GM21367 (cell line): ENCODE data around the gene ABCD3.
"Not testable (repeated sequence)": the region's sequence is repeated elsewhere in the genome, so short reads cannot be mapped to it uniquely, and the experiment has no call there.

ENCODE experiments used
- ATAC-seq: cut with Tn5 transposase; IDR thresholded peaks from one replicate; pipeline ENCODE4 v1.9.1; 2021; ENCODE audit not compliant: unreplicated experiment

ABCD3 gene

DNA sequence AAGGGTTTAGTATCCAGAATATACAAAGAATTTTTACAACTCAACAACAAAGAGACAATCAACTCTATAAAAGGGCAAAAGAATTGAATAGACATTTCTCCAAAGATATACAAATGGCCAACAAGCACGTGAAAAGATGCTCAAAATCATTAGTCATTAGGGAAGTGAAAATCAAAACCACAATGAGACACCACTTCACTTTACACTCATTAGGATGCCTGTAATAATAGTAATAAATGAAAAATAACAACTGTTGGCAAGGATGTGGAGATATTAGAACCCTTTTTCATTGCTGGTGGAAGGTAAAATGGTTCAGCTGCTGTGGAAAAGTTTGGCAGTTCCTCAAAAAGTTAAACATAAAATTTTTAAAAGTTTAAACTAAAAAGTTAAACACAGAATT is 7.0 kb upstream of the ABCD3 start:
- ATAC-seq = peak; percentile 60

DNA sequence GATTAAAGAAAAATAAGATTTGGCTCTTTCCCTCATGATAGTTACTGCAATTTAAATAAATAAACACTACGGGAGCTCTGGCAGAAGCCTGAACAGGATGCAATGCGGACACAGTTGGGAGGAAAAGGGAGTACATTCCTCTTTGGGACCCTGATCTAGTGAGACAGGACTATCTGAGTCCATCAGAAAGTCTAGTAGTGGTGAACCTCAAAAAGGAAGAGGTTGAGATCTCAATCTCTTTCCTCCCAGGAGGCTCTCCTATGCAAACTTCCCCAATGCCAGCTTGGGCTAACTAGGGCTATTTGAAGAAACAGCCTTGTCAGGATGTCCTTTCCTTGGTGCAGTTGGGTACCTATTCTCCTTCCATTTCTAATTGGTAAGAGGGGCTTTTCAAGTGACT is 4.9 kb upstream of the ABCD3 start:
- no peak for ATAC-seq

DNA sequence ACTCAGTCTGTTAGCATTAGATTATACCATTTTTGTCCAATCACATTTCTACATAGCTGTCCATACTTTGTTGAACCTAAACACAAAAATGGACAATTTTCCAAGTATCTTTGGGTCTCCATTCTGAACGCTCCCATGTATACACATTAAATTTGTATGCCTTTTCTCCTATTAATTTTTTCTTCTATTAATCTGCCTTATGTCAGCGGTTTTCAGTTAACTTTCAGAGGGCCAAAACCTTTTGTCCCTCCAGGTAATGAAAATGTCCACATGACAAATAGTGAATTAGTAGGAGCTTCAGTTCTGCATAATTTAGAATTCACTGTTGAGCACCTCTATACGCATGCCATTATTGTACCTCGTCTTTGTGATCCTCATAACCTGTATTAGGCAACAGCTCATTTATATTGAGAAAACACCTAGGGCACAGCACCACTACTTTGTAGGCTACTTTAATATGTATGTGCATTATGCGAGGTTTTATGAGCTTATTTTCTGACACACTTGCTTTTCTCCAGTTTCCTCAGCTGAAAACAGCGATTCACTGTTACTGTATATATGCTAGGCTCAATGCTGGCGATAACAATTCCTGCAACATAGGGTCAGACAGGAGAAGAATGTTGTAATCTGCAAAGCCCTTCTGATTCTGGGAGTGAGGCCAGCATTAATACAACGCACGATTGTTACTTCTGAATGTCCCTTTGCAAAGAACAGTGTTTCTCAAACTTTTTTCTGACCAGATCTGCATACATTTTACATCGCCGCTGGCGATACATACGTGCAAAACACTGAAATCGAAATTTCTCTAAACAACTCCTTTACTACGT is 1.1 kb upstream of the ABCD3 start:
- no peak for ATAC-seq

DNA sequence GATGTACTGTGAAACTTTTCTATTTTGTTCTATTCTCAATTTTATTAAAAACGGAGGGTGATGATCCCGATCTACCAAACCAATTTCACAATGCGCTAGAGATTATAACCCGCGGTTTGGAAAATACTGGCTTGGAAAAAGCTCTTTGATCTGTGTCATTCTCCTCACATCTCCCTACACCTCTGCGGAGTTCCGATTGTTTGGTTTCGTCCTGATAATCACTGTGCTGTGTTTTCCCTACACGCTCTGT is 536 bp upstream of the ABCD3 start:
- ATAC-seq = no peak

DNA sequence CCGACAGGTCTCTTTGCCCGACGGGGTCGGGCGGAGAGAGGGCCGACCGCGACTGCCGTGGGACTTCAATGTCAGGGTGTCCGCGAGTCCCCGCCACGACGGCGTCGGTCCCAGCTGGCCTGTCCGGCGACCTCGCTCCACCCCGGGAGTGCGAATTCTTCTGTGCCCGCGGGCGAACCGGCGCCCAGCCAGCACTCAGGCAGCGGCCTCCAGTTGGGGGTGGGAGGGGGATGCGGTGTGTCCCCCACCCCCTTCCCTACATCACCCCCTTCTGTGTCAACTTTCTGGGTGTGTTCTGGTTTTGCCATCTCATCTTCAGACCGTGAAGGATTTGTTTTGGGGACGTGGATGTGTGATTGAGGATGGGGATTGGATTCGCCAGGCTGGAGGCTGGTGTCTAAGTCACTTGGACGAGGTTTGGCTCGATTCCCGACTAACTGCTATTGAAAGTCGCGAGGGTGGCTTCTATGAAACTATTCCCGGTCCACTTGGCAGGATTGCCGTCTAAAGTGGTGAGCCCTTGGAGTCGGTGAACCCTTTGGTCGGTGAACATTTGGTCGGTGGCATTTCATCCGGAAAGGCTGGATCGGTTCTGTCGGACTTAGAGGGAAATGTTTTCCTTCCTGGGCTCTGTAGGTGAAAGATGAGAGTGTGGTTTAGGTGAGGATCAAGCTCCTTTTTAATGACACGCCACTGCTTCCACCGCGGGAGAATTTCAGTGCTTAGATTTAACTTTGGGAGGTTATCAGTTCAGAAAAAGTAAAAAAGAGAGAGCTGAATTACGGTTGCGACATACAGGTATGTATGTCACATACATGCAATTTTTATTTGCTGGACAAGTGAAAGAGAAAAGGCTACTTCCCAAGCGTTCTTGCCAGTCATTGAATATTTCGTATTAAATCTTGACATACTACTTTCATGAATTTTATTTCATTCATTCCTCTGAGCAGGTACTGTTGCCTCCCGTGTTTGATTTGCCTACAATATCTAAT is 771 bp downstream of the ABCD3 start:
- ATAC-seq = peak; percentile 24

DNA sequence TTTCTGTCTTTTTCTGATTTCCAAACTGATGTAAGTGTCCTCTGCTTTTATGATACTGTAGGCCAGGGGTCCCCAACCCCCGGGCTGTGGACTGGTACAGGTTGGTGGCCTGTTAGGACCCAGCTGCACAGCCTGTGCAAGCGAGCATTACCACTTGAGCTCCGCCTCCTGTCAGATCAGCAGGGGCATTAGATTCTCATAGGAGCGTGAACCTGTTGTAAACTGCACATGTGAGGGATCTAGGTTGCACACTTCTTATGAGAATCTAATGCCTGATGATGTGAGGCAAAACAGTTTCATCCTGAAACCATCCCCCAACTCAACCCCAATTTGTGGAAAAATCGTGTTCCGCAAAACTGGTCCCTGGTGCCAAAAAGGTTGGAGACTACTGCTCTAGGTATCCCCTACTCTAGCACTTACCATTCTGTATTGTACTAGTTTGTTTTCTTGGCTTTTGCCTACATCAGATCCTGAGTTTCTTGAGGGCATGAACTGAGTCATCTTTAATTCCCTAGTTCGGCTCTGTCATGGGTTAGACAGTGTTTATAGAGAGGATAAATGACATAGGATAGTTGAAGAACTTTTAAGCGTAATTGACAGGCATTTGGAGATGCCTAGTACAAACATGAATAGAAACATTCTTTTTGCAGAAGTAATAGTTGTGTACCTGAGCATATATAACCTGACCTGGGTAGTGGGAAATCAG is 4.1 kb downstream of the ABCD3 start:
- ATAC-seq = no peak

DNA sequence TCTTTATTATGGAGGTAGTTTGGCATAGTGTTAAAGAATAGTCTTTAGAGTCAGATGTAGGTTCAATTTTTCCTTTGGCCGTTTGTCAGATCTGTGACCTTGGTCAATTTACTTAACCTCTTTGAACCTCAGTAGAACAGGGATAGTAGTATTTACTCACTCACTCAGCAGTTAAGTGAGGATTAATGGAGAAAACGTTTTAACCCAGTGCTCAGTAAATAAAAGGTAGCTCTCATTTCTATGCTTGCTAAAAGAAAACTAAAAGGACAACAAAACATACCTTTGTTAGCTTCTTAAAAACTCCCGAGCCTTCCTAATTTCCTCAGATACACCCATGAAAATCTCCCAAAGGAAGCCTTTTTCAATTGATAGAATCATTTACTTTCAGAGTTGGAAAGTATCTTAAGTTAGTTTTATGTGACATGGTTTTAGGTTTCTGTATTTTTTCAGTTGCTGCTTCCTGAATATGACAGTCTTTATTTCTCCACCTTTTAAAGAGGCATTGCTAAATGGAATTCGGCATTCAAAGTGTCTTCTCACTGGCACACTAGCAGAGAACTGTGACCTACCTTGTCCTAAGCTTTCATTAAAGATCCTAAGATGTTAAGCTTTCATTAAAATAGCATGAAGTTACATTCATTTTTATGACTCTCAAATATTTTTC is 7.8 kb downstream of the ABCD3 start:
- ATAC-seq = no peak

DNA sequence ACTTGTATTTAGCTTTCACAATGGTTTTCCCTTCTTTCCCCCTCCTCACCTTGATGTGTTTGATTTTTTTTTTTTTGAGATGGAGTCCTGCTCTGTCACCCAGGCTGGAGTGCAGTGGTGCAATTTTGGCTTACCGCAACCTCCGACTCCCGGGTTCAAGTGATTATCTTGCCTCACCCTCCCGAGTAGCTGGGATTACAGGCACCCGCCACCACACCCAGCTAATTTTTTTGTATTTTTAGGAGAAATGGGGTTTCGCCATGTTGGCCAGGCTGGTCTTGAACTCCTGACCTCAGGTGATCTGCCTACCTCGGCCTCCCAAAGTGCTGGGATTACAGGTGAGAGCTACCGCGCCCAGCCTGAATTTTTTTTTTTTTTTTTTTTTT is 8.3 kb downstream of the ABCD3 start:
- ATAC-seq = not testable (repeated sequence)

DNA sequence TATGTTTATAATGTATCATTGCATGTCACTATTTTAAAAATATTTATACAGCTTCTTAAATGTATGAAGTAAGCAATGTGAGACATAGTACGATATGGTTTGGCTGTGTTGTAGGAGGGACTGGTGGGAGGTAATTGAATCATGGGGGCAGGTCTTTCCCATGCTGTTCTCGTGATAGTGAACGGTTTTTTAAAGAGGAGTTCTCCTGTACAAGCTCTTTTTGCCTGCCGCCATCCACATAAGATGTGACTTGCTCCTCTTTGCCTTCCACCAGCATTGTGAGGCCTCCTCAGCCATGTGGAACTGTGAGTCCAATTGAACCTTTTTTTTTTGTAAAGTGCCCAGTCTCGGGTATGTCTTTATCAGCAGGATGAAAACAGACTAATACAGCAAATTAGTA is 10.3 kb downstream of the ABCD3 start:
- ATAC-seq = no peak

DNA sequence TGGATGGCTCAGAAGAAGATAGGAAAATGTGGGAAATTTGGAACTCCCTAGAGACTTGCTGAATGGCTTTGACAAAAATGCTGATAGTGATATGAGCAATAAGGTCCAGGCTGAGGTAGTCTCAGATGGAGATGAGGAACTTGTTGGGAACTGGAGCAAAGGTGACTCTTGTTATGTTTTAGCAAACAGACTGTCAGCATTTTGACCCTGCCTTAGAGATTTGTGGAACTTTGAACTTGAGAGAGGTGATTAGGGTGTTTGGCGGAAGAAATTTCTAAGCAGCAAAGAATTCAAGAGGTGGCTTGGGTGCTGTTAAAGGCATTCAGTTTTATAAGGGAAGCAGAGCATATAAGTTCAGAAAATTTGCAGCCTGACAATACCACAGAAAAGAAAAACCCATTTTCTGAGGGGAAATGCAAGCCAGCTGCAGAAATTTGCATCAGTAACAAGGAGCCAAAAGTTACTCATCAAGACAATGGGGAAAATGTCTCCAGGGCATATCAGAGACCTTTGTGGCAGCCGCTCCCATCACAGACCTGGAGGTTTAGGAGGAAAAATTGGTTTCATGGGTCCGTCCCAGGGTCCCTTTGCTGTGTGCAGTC is 10.8 kb downstream of the ABCD3 start:
- not testable (repeated sequence) for ATAC-seq

DNA sequence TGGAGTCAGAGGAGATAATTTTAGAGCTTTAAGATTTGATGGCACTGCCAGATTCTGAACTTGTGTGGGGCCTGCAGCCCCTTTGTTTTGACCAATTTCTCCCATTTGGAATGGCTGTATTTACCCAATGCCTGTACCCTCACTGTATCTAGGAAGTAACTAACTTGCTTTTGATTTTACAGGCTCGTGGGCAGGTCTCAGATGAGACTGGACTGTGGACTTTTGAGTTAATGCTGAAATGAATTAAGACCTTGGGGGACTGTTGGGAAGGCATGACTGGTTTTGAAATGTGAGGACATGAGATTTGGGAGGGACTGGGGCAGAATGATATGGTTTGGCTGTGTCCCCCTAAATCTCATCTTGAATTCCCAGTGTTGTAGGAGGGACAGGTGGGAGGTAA is 11.9 kb downstream of the ABCD3 start:
- not testable (repeated sequence) for ATAC-seq

DNA sequence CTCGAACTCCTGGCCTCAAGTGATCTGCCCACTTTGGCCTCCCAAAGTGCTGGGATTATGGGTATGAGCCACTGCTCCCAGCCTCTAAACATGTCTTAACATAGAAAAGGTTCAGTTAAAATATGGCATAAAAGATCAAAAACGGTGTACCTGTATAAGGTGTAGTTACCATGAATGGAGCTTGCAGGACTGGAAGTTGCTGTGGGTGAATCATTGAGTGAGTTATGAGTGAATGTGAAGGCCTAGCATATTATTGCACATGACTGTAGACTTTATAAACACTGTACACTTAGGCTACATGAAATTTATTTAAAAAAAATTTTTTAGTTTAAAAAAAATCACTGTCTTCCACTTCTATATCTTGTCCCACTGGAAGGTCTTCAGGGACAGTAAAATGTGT is 15.7 kb downstream of the ABCD3 start:
- ATAC-seq = no peak

DNA sequence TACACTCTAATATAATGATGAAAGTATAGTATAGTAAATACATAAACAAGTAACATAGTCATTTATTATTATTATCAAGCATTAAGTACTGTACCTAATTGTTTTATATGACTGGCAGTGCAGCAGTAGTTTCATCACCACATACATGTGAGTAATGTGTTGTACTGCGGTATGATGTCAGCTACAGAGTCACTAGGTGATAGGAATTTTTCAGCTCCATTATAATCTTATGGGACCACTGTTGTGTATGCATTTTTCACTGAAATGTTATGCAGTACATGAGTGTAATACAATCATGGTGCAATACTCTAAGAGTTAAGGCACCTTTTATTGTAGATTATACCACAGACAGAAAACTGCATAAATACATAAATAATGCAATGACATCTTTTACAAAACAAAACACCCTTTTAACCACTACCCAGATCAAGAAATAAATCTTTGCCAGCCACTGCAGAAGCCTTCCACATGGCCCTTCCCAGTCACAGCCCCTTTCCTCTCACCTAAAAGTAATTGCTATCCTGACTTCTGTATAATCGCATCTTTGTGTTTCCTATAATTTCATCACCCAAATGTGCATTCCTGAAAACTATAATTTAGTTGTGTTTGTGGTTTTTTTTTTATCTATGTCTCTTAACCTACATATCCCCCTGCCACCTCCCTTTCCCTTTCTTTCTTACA is 16.3 kb downstream of the ABCD3 start:
- no peak for ATAC-seq

DNA sequence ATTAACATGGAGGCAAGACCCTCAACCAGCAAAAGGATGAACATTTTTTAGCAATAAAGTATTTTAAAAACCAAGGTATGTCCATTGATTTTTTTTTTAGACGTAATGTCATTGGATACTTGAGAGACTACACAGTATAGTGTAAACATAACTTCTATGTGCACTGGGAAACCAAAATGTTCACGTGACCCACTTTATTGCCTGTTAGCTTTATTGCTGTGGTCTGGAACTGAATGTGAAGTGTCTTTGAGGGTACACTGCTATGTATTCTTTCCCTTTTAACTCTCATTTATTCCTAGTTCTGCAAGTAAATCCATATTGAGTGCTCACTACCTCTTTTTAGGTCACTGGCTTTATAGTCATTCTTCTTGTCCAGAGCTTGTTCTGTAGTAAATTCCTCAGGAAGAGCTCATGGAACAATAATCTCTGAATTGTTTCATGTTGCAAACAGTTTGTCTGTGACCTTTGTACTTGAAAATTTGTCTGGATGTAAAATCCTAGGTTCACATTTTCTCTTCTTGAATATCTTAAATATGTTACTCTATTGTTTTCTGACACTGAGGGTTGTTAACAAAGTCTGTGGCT is 20.6 kb downstream of the ABCD3 start:
- no peak for ATAC-seq

DNA sequence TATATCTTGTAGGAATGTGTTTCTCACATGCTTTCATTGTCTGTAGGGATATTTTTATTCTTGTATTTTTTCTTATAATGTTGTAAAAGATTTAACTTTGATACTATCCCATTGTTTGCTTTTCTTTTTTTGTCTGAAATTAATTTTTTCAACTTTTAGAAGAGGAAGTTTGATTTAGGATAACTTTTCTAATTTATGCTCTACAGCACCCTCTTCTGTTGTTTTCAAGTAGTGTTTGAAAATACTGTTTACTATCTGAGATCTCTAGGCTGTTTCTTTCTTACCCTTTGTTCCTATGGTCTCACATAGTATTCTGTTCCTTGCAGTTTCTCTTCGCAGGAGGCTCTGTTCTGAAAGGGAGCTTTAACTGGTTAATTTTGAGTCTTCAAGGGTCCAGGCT is 21.9 kb downstream of the ABCD3 start:
- no peak for ATAC-seq

DNA sequence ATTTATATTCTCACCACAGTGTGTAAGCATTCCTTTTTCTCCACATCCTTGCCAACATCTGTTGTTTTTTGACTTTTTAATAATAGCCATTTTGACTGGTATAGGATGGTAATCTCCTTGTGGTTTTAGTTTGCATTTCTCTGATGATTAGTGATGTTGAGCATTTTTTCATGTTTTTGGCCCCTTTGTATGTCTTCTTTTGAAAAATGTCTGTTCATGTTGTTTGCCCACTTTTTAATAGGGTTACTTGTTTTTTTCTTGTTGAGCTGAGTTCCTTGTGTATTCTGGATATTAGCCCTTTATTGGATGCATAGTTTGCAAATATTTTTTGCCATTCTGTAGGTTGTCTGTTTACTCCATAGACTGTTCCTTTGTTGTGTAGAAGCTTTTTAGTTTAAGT is 24.9 kb downstream of the ABCD3 start:
- not testable (repeated sequence) for ATAC-seq

DNA sequence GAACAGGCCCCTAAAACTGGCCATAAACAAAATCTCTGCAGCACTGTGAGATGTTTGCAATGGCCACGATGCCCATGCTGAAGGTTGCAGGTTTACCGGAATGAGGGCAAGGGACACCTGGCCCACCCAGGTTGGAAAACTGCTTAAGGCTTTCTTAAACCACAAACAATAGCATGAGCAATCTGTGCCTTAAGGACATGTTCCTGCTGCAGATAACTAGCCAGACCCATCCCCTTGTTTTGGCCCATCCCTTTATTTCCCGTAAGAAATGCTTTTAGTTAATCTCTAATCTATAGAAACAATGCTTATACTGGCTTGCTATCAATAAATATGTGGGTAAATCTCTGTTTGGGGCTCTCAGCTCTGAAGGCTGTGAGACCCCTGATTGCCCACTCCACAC is 26.6 kb downstream of the ABCD3 start:
- ATAC-seq = not testable (repeated sequence)

DNA sequence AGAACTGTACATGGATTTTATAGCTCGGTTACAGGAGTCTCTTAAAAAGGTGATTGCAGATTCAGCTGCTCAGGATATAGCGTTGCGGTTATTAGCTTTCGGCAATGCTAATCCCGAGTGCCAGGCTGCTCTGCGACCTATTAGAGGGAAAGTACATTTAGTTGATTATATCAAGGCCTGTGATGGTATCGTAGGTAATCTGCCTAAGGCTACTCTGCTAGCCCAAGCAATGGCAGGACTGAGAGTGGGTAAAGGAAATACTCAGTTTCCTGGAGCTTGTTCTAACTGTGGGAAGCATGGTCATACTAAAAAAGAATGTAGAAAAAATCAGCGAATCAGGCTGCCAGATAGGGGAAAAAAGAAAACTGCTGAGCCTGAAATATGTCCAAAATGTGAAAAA is 27.5 kb downstream of the ABCD3 start:
- ATAC-seq = not testable (repeated sequence)

DNA sequence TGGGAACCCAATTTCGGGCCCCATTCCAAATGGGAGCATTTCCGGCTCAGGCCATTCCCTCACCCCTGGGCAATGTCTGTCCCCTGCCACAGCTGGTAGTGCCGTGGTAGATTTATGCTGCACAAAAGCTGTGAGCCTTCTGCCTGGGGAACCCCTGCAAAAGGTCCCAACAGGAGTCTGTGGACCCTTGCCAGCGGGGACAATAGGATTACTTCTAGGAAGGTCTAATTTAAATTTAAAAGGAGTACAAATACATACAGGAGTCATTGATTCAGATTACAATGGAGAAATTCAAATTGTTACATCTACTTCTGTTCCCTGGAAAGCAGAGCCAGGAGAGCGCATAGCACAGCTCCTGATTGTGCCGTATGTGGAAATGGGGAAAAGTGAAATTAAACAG is 28.0 kb downstream of the ABCD3 start:
- ATAC-seq = not testable (repeated sequence)

DNA sequence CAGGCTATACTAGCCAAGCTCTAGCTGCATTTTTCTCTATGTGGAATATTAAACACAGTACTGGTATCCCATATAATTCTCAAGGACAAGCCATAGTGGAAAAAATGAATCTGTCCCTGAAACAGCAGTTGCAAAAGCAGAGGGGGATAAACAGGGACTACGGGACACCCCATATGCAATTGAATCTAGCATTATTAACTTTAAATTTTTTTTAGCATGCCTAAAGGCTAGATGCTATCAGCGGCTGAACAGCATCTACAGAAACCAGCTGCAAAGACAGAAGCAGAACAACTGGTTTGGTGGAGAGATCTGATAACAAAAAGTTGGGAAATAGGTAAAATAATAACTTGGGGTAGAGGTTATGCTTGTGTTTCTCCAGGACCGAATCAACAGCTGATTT is 30.6 kb downstream of the ABCD3 start:
- not testable (repeated sequence) for ATAC-seq
